ENCODE data around the gene DIPK1C. TPM values are rescaled to one million over a fixed set of nuclear protein-coding genes. Genes with fewer than 3 reads are reported as not detected.

DIPK1C gene
- total RNA-seq, 1 donor from 2014 or later: 2.4 TPM

- no peak for DNase-seq
These were observed 6.0 kb downstream of the DIPK1C start for GRCh38 chr18:74451148-74451547.

- no peak for DNase-seq
These were observed 6.5 kb downstream of the DIPK1C start for GRCh38 chr18:74450626-74451025.

DNA sequence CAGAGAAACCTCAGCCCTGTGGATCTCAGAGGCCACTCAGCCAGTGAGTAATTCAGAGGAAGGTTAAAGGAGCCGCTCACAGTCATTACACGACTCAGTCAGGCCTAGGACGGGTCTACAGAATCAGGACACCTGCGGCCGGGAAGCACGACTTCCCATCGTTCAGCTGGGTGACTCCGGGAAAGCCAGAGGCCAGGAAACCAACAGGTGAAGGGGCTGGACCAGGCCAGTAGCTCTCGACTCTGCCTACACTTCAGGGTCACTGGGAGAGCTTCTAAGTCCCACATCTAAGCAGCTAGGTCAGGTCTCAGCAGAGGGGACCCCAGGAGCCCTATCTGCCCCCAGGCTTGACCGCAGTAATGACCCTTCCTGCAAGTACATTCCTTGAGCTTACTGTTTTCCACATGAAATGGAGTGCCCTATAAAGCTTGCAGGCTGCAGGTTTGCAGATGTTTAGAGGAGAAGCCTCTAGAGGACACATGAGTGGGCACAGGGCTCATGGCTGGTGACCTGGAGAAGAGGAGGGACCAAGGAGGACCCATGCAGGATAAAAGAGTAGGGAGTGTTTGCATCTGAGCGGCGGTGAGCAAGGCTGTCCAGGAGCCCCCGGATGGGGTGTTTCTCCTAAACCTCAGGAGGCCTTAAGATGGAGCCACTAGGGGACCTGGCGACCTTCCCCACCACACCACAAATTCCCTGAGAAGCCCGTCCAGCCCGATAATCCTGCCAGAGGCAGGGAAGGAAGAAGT is 9.5 kb downstream of the DIPK1C start:
- no peak for DNase-seq

DNA sequence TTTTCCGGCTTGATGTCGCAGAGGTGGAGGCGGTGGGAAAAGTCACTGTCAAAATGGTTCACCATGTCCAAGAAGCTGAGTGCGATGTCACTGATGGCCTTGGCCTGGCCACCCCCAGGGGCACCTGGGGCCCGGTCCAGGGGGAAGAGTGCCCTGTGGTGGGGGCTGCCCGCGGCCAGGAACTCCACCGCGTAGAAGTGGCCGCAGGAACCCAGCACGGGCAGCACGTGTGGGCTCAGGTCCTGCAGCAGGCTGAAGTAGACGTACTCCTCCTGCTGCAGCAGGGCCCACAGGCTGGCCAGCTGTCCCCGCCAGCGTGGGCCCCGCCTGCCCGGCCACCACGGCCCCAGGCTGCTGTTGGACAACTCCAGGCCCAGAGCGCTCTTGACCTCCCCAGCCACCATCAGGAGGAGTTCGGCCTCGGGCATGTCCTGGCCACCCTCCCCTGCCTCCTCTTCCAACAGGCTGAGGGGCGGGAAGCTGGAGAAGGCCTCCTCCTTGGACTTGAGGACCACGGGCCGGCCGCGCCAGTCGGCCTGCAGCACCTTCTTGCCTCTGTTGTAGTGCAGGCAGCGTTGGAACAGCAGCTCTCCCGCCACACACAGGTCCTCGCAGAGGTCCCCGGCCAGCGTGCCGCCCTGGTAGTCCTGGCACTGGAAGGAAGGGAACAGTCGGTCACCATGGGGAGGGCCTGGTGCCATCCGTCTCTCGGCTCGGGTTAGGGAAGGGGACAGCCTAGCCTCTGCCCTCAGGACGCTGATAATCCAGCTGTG is 10.3 kb downstream of the DIPK1C start:
- DNase-seq: no peak

DNA sequence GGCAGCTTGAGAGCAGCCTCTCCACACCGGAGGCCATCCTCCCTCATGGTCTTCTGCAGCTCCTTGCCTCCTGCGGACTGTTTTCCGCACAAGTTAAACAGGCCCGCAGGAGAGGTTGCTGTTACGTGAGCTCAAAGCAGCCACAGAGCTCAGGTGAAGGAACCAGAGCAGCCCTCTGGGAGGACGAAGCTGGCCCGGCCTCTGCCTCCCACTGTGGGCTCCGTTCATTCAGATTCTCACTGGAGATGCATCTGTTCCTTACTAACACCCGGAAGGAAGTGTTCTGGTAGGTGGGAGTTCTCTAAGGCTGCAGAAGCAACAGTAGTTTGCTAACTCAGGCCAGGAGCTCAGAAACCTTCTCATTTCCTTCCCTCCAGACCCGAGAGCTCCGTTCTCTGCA is 10.9 kb downstream of the DIPK1C start:
- DNase-seq: no peak

- DNase-seq: no peak
These were observed 11.5 kb downstream of the DIPK1C start for GRCh38 chr18:74445585-74445984.

- no peak for DNase-seq
These were observed 13.0 kb downstream of the DIPK1C start for GRCh38 chr18:74444104-74444503.

- DNase-seq: no peak
These were observed 16.2 kb downstream of the DIPK1C start for GRCh38 chr18:74440808-74441427.

DNA sequence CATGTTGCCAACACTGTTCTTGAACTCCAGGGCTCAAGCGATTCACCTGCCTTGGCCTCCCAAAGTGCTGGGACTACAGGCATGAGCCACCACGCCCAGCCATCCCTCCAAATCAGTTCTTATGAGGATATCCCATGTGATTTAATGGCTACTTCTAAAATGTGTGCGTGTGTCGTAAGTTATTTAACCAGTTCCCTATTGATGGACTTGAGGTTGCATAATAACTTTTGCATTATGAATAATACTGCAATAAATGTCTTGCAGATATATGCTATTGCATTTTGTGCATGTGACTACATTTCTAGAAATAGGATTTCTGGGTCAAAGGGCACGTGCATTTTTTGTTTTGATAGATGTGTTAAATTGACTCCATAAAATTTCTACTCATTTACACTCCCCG is 19.0 kb downstream of the DIPK1C start:
- DNase-seq: no peak

DNA sequence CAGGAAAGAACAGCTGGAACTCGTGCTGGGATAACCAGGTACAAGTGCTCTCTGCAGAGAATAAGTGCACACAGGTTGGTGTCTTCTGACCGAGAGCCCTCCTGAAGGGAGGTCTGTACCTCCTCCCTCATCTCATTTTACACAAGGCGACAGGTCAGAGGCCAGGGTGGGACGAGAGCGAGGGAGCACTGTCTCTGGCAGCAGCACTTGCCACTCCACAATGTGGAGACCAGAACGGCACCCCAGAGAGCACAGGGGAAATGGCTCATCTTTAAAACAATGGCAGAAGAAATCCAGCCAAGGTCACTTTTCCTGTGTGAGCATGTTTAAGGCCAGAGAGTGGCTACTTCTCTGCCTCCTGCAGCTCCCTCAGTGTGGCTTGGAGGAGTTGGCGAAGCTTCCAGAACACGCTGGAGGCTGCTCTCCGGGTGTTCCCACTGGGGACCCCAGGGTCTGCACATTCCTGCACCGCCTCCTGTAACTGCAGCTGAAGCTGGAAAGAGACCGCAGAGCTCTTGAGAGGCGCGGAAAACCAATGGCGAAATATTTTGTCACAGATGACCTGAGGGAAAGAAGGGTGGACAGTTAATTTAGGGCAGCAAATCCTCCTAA is 20.8 kb downstream of the DIPK1C start:
- no peak for DNase-seq

GRCh38 chr18:74435740-74436139 is 21.4 kb downstream of the DIPK1C start:
- DNase-seq: no peak

- DNase-seq: no peak
These were observed 22.6 kb downstream of the DIPK1C start for GRCh38 chr18:74434466-74434865.

- no peak for DNase-seq
These were observed 26.1 kb downstream of the DIPK1C start for GRCh38 chr18:74430806-74431571.

DNA sequence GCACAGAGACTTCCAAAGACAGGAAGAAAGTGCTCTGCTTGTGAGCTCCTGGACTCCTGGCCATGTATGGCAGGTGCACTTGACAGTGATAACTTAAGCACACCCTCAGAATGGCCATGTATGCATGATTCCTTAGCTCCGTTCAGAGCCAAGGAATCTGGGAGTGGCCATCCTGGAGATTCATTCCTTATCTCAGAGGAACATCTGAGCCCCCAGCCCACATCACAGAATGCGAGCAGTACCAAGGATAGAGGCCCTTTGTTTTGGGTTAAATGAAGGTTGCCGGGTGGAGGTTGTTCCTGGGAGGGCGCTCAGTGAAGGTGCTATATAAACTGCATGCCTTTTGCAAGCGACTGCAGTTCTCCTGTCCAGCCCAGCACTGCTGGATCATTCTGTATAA is 26.9 kb downstream of the DIPK1C start:
- no peak for DNase-seq

- no peak for DNase-seq
These were observed 28.0 kb downstream of the DIPK1C start for GRCh38 chr18:74429096-74429495.

- DNase-seq: no peak
These were observed 29.5 kb downstream of the DIPK1C start for GRCh38 chr18:74427442-74428112.

DNA sequence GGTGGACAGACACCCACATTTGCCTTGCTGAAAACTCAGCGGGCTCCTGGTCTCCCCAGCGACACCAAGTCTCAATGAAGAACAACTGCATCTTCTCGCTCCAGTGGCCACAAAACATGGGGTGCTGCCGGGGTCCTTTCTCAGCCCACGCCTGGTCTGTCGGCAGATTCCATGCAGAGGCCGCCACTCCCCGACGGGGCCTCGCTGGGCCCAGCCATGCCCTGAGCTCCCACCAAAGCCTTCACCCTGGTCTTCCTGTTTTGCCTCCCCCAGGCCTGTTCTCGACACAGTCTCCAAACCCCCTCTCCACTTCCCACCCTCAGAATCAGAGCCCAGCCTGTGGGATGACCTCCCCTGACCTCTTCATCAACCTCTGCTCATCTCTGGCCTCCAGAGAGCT is 31.2 kb downstream of the DIPK1C start:
- no peak for DNase-seq

DNA sequence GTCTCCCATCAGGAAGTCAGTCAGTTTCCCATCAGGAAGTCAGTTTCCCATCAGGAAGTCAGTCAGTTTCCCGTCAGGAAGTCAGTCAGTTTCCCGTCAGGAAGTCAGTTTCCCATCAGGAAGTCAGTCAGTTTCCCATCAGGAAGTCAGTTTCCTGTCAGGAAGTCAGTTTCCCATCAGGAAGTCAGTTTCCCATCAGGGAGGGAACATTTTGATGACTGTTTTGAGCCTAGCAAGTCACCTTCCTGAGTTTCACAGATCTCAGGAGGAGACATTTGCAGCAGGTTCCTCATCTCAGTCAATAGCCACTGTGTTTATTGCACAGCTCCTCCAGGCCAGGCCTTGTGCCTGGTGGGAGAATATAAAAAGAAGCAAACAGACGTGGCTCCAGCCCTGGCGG is 31.9 kb downstream of the DIPK1C start:
- DNase-seq: no peak

DNA sequence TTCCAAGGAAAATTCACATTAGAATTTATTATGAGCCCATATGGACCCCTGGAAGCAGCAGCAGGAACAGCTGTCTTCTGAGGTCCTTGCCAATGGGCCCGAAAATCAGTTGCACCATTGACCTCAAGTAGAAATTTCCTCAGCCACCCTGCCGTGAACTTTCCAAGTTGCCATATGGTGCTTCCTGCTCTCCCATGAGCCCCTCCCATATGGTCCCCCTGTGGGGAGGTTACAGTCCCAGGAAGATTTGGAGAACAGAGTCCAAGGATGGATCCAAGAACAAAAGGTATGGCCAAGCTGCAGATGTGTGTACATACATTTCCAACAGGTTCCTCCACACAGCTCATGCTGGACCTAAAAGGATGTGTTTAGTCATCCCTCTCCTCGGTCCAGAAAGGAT is 34.6 kb downstream of the DIPK1C start:
- no peak for DNase-seq

GRCh38 chr18:74420926-74421325 is 36.2 kb downstream of the DIPK1C start:
- no peak for DNase-seq

GRCh38 chr18:74420481-74420880 is 36.6 kb downstream of the DIPK1C start:
- peak; percentile 17 for DNase-seq

- no peak for DNase-seq
These were observed 37.3 kb downstream of the DIPK1C start for GRCh38 chr18:74419761-74420160.
